HepG2 (cell line): ENCODE measurements around the gene PIGN. TPM values are rescaled to one million over a fixed set of nuclear protein-coding genes. Genes with fewer than 3 reads are reported as not detected.

Experiments used
- ATAC-seq: fragments of 200-7000 bp; cut with Tn5 transposase; 3 replicates; pipeline ENCODE4 v1.9.1; 2020; ENCODE audit warnings: mild to moderate bottlenecking, moderate library complexity
- BruUV-seq: library from RNA; stranded (reverse); fragments of 400-500 nt; replicated peaks from 2 replicates; lab custom pipeline; 2021; lab: Mats Ljungman, UMichigan
- CTCF ChIA-PET: fragments of 300-600 bp; formaldehyde crosslinking; extraction: SDS; loops from one replicate; lab custom pipeline; 2021; ENCODE audit warnings: low total read pairs, inconsistent platforms, low intra/inter-chr PET ratio; lab: Yijun Ruan, JAX
- POLR2A ChIA-PET: fragments of 350-600 bp; sonication (Branson Sonifier 250); formaldehyde crosslinking; loops from one replicate; lab custom pipeline; 2020; ENCODE audit warnings: antibody characterized with exemption, inconsistent platforms; lab: Yijun Ruan, JAX
- DNase-seq: peaks from one replicate; pipeline ENCODE4 v3.0.0-alpha.2; 2015; ENCODE audit warnings: low spot score
- FAIRE-seq: peaks from 3 replicates; lab custom pipeline; 2011; peaks lifted over from hg19 to GRCh38; lab: Jason Lieb, UNC
- H2AFZ ChIP-seq: one replicate; pipeline ENCODE4 v1.6.1; 2011; ENCODE audit warnings: low read length, inconsistent platforms
- H3K27ac ChIP-seq: fragments of 300-600 bp; 3 replicates; pipeline ENCODE4 v1.8.0; 2011; ENCODE audit warnings: mixed run types, mild to moderate bottlenecking, mixed read lengths, low read length, inconsistent platforms; ENCODE audit not compliant: insufficient read depth; ENCODE audit errors: extremely low read length
- H3K27me3 ChIP-seq, 2 experiments: fragments of 200-600 bp in 1 of 2; 2 replicates in 1 of 2; 3 replicates in 1 of 2; pipeline versions ENCODE4 v1.6.0 to v1.8.0; 2011; ENCODE audit warnings: low read length in 2 of 2, mild to moderate bottlenecking in 2 of 2, moderate library complexity in 2 of 2, inconsistent platforms in 1 of 2; ENCODE audit not compliant: insufficient read depth in 2 of 2, control insufficient read depth in 1 of 2
- H3K36me3 ChIP-seq, 2 experiments: fragments of 200-600 bp in 1 of 2; replicated peaks in 1 of 2; 2 replicates in 1 of 2; 3 replicates in 1 of 2; pipeline versions ENCODE4 v1.5.1 to v1.8.0; 2011; ENCODE audit warnings: low read length in 2 of 2, inconsistent platforms in 1 of 2; ENCODE audit not compliant: insufficient read depth in 2 of 2, control insufficient read depth in 1 of 2
- H3K4me1 ChIP-seq: 2 replicates; pipeline ENCODE4 v1.5.1; 2012; ENCODE audit warnings: low read length, inconsistent platforms; ENCODE audit not compliant: insufficient read depth
- H3K4me2 ChIP-seq: 2 replicates; pipeline ENCODE4 v1.6.0; 2011; ENCODE audit warnings: low read depth, low read length, inconsistent platforms
- H3K4me3 ChIP-seq, 3 experiments: fragments of 200-600 bp in 1 of 3; sonication (generic), shearing (Covaris generic) in 1 of 3; replicated peaks in 1 of 3; 2 replicates each; pipeline ENCODE4 v1.5.1; 2011 to 2016; ENCODE audit warnings: low read length in 3 of 3, inconsistent platforms in 2 of 3, low read depth in 2 of 3, mild to moderate bottlenecking in 2 of 3, control low read depth in 1 of 3, mixed read lengths in 1 of 3; ENCODE audit not compliant: insufficient read depth in 1 of 3
- H3K79me2 ChIP-seq: one replicate; pipeline ENCODE4 v1.6.1; 2011; ENCODE audit warnings: low read length, inconsistent platforms; ENCODE audit not compliant: insufficient read depth
- H3K9ac ChIP-seq: 2 replicates; pipeline ENCODE4 v1.6.0; 2011; ENCODE audit warnings: mild to moderate bottlenecking, low read depth, low read length, inconsistent platforms; ENCODE audit not compliant: insufficient read depth
- H3K9me3 ChIP-seq: 2 replicates; pipeline ENCODE4 v1.5.1; 2012; ENCODE audit warnings: mild to moderate bottlenecking, low read length
- H4K20me1 ChIP-seq: 2 replicates; pipeline ENCODE4 v1.6.0; 2011; ENCODE audit warnings: inconsistent platforms, mild to moderate bottlenecking, low read length, moderate library complexity; ENCODE audit not compliant: insufficient read depth
- CHD4 ChIP-seq: fragments of 200-600 bp; sonication (generic); IDR thresholded peaks from 2 replicates; pipeline ENCODE4 v1.7.0; 2017; ENCODE audit warnings: mild to moderate bottlenecking, low read length, borderline replicate concordance
- DMAP1 ChIP-seq: IDR thresholded peaks from 2 replicates; pipeline ENCODE4 v1.6.1; 2016
- HMGA1 ChIP-seq: sonication (generic); formaldehyde crosslinking; conservative IDR thresholded peaks from 2 replicates; pipeline ENCODE4 v1.4.0; 2020; ENCODE audit warnings: missing genetic modification reagents
- KAT2B ChIP-seq: fragments of 150-350 bp; IDR thresholded peaks from 2 replicates; pipeline ENCODE4 v1.6.1; 2014; ENCODE audit warnings: low read depth, low read length, borderline replicate concordance
- MBD4 ChIP-seq: IDR thresholded peaks from 2 replicates; pipeline ENCODE4 v1.6.1; 2012; ENCODE audit warnings: low read length, inconsistent platforms, borderline replicate concordance
- MED8 ChIP-seq: sonication (generic); formaldehyde crosslinking; IDR thresholded peaks from 2 replicates; pipeline ENCODE4 v1.8.1; 2023; ENCODE audit warnings: mild to moderate bottlenecking, missing genetic modification reagents; ENCODE audit not compliant: insufficient replicate concordance
- MXD4 ChIP-seq: IDR thresholded peaks from 2 replicates; pipeline ENCODE4 v1.6.1; 2016; ENCODE audit warnings: mild to moderate bottlenecking, missing biosample characterization, missing genetic modification reagents
- ZBTB42 ChIP-seq: sonication (generic); formaldehyde crosslinking; IDR thresholded peaks from 2 replicates; pipeline ENCODE4 v1.5.0; 2020; ENCODE audit warnings: mild to moderate bottlenecking, missing genetic modification reagents
- ZFP90 ChIP-seq: sonication (generic); formaldehyde crosslinking; IDR thresholded peaks from 2 replicates; pipeline ENCODE4 v1.8.0; 2022; ENCODE audit warnings: missing genetic modification reagents, mild to moderate bottlenecking, inconsistent platforms, borderline replicate concordance
- ZFYVE20 ChIP-seq: sonication (generic); formaldehyde crosslinking; IDR thresholded peaks from 2 replicates; pipeline ENCODE4 v1.8.0; 2023; ENCODE audit warnings: low read depth, mild to moderate bottlenecking, moderate library complexity, missing genetic modification reagents, borderline replicate concordance
- ZNF24 ChIP-seq: fragments of 450-650 bp; IDR thresholded peaks from 2 replicates; pipeline ENCODE4 v1.6.1; 2017; ENCODE audit warnings: antibody characterized with exemption, mild to moderate bottlenecking
- ZNF367 ChIP-seq: sonication (generic); formaldehyde crosslinking; IDR thresholded peaks from 2 replicates; pipeline ENCODE4 v1.4.0; 2020; ENCODE audit warnings: missing genetic modification reagents, borderline replicate concordance
- ZNF546 ChIP-seq: sonication (generic); formaldehyde crosslinking; conservative IDR thresholded peaks from 2 replicates; pipeline ENCODE4 v1.8.1; 2023; ENCODE audit warnings: mild to moderate bottlenecking, missing genetic modification reagents
- ZNF605 ChIP-seq: sonication (generic); formaldehyde crosslinking; IDR thresholded peaks from 2 replicates; pipeline ENCODE4 v1.8.0; 2022; ENCODE audit warnings: mild to moderate bottlenecking, missing genetic modification reagents
- WGBS: methylation state at CpG from one replicate; pipeline ENCODE4 v1.1.6; 2017; ENCODE audit warnings: low lambda C conversion rate; 5-methylcytosine and 5-hydroxymethylcytosine counted together
- in situ Hi-C: cut with HindIII; loops from 2 replicates; pipeline ENCODE4 v1.10.0; 2017; ENCODE audit warnings: low pct_unique_long_range_greater_than_20kb; ENCODE audit not compliant: extremely low pct_ligation_motif_present
- intact Hi-C: fragments of 100-400 bp; cut with micrococcal nuclease; formaldehyde crosslinking; loops from one replicate; pipeline ENCODE4 v1.10.0; 2022; ENCODE audit not compliant: unreplicated experiment
- polyA plus RNA-seq, 8 experiments: library from polyadenylated mRNA; depleted of rRNA in 3 of 8; stranded (reverse) in 7 of 8; unstranded in 1 of 8; fragments of >200 nt; fragmentation: Illumina TruSeq in 4 of 8; extraction: Trizol in 4 of 8; gene quantifications; 2 replicates each; pipeline versions ENCODE4 v1.2.1 to v1.2.3, GENCODE V29; 2011 to 2016; ENCODE audit warnings: low read depth in 4 of 8, missing spikeins in 1 of 8, mixed read lengths in 1 of 8; ENCODE audit not compliant: insufficient read depth in 1 of 8
- total RNA-seq, 5 experiments: library from RNA; depleted of rRNA; stranded (reverse); fragments of >200 nt; fragmentation: Illumina TruSeq; extraction: Trizol; gene quantifications; 2 replicates each; pipeline ENCODE4 v1.2.3, GENCODE V29; 2016; ENCODE audit warnings: low read depth in 1 of 5
- TF ChIP-seq, protein P1 (sequence below): sonication (generic); formaldehyde crosslinking; IDR thresholded peaks from 2 replicates; pipeline ENCODE4 v1.5.0; 2020; ENCODE audit warnings: missing genetic modification reagents
- TF ChIP-seq, protein P2 (sequence below): sonication (generic); formaldehyde crosslinking; IDR thresholded peaks from 2 replicates; pipeline ENCODE4 v1.9.0; 2022; ENCODE audit warnings: missing genetic modification reagents, mild to moderate bottlenecking, borderline replicate concordance
- TF ChIP-seq, protein P3 (sequence below): sonication (generic); formaldehyde crosslinking; IDR thresholded peaks from 2 replicates; pipeline ENCODE4 v1.4.0; 2020; ENCODE audit warnings: mild to moderate bottlenecking, missing genetic modification reagents
- TF ChIP-seq, protein P4 (sequence below): sonication (generic); formaldehyde crosslinking; IDR thresholded peaks from 2 replicates; pipeline ENCODE4 v1.5.0; 2020; ENCODE audit warnings: mild to moderate bottlenecking, missing genetic modification reagents

Gene PIGN
- total and polyA plus RNA-seq, 2 of the 13 experiments (the other 11 are each of a cell fraction or from before 2014, with no cell fraction given) = 15.5 to 33.6 TPM

DNA sequence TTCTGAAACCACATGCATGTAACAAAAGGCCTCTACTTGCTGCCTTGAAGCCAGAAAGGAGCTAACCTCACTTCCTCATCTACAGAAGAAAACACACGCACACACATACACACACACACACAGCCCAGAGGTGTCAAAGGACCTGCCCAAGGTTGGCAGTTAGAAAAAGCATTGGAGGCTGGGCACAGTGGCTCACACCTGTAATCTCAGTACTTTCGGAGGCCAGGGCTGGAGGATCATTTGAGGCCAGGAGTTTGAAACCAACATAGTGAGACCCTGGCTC is 168.2 kb downstream of the PIGN start:
- H3K4me3 ChIP-seq = no peak overlapping the region
- H3K4me1 ChIP-seq = no peaks in the 10 kb centered on the region
- H3K9ac ChIP-seq = no peak overlapping the region
- H3K79me2 ChIP-seq = no peaks in the 10 kb centered on the region
- H3K27me3 ChIP-seq = no peaks in the 10 kb centered on the region
- no peak overlapping the region for H2AFZ ChIP-seq
- in situ Hi-C loops (no loop called here), intact Hi-C loops (no loop called here)
- no peaks in the 10 kb centered on the region for H3K9me3 ChIP-seq
- no peak for DNase-seq
- no TSS peak for BruUV-seq
- ChIA-PET POLR2A (no interaction called here), CTCF (no interaction called here)
- no peaks in the 10 kb centered on the region for H4K20me1 ChIP-seq
- no peak for TF ChIP-seq DMAP1
- no peak for TF ChIP-seq ZNF24
- TF ChIP-seq ZFYVE20 = no peak
- TF ChIP-seq MXD4 (CRISPR knock-in tag) = no peak
- TF ChIP-seq ZFP90 (CRISPR knock-in tag) = no peak
- TF ChIP-seq MED8 (CRISPR knock-in tag) = no peak
- no peak for TF ChIP-seq ZNF605 (CRISPR knock-in tag)
- no peak for TF ChIP-seq ZNF546 (CRISPR knock-in tag)
- TF ChIP-seq, protein P1, sequence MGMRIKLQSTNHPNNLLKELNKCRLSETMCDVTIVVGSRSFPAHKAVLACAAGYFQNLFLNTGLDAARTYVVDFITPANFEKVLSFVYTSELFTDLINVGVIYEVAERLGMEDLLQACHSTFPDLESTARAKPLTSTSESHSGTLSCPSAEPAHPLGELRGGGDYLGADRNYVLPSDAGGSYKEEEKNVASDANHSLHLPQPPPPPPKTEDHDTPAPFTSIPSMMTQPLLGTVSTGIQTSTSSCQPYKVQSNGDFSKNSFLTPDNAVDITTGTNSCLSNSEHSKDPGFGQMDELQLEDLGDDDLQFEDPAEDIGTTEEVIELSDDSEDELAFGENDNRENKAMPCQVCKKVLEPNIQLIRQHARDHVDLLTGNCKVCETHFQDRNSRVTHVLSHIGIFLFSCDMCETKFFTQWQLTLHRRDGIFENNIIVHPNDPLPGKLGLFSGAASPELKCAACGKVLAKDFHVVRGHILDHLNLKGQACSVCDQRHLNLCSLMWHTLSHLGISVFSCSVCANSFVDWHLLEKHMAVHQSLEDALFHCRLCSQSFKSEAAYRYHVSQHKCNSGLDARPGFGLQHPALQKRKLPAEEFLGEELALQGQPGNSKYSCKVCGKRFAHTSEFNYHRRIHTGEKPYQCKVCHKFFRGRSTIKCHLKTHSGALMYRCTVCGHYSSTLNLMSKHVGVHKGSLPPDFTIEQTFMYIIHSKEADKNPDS = no peak
- TF ChIP-seq, protein P2, sequence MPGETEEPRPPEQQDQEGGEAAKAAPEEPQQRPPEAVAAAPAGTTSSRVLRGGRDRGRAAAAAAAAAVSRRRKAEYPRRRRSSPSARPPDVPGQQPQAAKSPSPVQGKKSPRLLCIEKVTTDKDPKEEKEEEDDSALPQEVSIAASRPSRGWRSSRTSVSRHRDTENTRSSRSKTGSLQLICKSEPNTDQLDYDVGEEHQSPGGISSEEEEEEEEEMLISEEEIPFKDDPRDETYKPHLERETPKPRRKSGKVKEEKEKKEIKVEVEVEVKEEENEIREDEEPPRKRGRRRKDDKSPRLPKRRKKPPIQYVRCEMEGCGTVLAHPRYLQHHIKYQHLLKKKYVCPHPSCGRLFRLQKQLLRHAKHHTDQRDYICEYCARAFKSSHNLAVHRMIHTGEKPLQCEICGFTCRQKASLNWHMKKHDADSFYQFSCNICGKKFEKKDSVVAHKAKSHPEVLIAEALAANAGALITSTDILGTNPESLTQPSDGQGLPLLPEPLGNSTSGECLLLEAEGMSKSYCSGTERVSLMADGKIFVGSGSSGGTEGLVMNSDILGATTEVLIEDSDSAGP (CRISPR knock-in tag) = no peak
- TF ChIP-seq, protein P3, sequence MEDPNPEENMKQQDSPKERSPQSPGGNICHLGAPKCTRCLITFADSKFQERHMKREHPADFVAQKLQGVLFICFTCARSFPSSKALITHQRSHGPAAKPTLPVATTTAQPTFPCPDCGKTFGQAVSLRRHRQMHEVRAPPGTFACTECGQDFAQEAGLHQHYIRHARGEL = no peak
- TF ChIP-seq ZNF367 (CRISPR knock-in tag) = no peak
- TF ChIP-seq HMGA1 (CRISPR knock-in tag) = no peak
- TF ChIP-seq CHD4 = no peak
- no peak for TF ChIP-seq KAT2B
- TF ChIP-seq ZBTB42 (CRISPR knock-in tag) = no peak
- TF ChIP-seq, protein P4, sequence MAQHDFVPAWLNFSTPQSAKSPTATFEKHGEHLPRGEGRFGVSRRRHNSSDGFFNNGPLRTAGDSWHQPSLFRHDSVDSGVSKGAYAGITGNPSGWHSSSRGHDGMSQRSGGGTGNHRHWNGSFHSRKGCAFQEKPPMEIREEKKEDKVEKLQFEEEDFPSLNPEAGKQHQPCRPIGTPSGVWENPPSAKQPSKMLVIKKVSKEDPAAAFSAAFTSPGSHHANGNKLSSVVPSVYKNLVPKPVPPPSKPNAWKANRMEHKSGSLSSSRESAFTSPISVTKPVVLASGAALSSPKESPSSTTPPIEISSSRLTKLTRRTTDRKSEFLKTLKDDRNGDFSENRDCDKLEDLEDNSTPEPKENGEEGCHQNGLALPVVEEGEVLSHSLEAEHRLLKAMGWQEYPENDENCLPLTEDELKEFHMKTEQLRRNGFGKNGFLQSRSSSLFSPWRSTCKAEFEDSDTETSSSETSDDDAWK (CRISPR knock-in tag) = no peak
- TF ChIP-seq MBD4 = no peak
- no peak for FAIRE-seq
- WGBS = 49% methylated on average over 2 of the region's 2 CpGs
- H3K4me2 ChIP-seq = no peak overlapping the region
- ATAC-seq = no peak
- no peak overlapping the region for H3K27ac ChIP-seq
- no peaks in the 10 kb centered on the region for H3K36me3 ChIP-seq
